GM21381 (cell line): Measurements from ENCODE around the gene ADGRG6.

Experiments
- ATAC-seq: cut with Tn5 transposase; IDR thresholded peaks from one replicate; pipeline ENCODE4 v1.9.1; 2021; ENCODE audit warnings: mild to moderate bottlenecking, moderate library complexity; ENCODE audit not compliant: unreplicated experiment

Gene ADGRG6

GRCh38 chr6:142290851-142291250 lies 11.0 kb upstream of the ADGRG6 start:
- no peak for ATAC-seq

- no peak for ATAC-seq
Observed at GRCh38 chr6:142291512-142291911, 10.3 kb upstream of the ADGRG6 start.

GRCh38 chr6:142292166-142292924 lies 9.5 kb upstream of the ADGRG6 start:
- ATAC-seq, result no peak

GRCh38 chr6:142293121-142293520 lies 8.7 kb upstream of the ADGRG6 start:
- no peak for ATAC-seq

- ATAC-seq, result no peak
Observed at GRCh38 chr6:142294679-142295078, 7.1 kb upstream of the ADGRG6 start.

GRCh38 chr6:142296975-142297604 lies 4.7 kb upstream of the ADGRG6 start:
- no peak for ATAC-seq

GRCh38 chr6:142297605-142297995 lies 4.2 kb upstream of the ADGRG6 start:
- ATAC-seq, result no peak

- ATAC-seq, result no peak
Observed at GRCh38 chr6:142297996-142298753, 3.6 kb upstream of the ADGRG6 start.

- ATAC-seq, result no peak
Observed at GRCh38 chr6:142300302-142300701, 1.5 kb upstream of the ADGRG6 start.

- ATAC-seq, result no peak
Observed at GRCh38 chr6:142300758-142301650, 803 bp upstream of the ADGRG6 start.

GRCh38 chr6:142302421-142303175 lies 791 bp downstream of the ADGRG6 start:
- no peak for ATAC-seq

GRCh38 chr6:142303176-142303533 lies 1.3 kb downstream of the ADGRG6 start:
- ATAC-seq, result no peak

GRCh38 chr6:142304241-142304640 lies 2.4 kb downstream of the ADGRG6 start:
- ATAC-seq, result no peak

GRCh38 chr6:142306736-142307135 lies 4.9 kb downstream of the ADGRG6 start:
- ATAC-seq, result no peak

- no peak for ATAC-seq
Observed at GRCh38 chr6:142307963-142308748, 6.3 kb downstream of the ADGRG6 start.

GRCh38 chr6:142309426-142309825 lies 7.6 kb downstream of the ADGRG6 start:
- ATAC-seq, result no peak

GRCh38 chr6:142313284-142313683 lies 11.5 kb downstream of the ADGRG6 start:
- no peak for ATAC-seq

- no peak for ATAC-seq
Observed at GRCh38 chr6:142316791-142317368, 15.1 kb downstream of the ADGRG6 start.

- no peak for ATAC-seq
Observed at GRCh38 chr6:142318714-142319113, 16.9 kb downstream of the ADGRG6 start.
